Mucosa of gallbladder (tissue), 1 donor: ENCODE results near the gene KIF27. TPM values are rescaled to one million over a fixed set of nuclear protein-coding genes. Genes with fewer than 3 reads are reported as not detected.
"Not testable (repeated sequence)": the region's sequence is repeated elsewhere in the genome, so short reads cannot be mapped to it uniquely, and the experiment has no call there.

Source experiments
- DNase-seq: peaks from one replicate; pipeline ENCODE4 v3.0.0-alpha.2; 2020; ENCODE audit warnings: low spot score
- total RNA-seq: library from RNA; stranded (reverse); gene quantifications from one replicate; pipeline ENCODE4 v1.2.1, GENCODE V29; 2021
- donor health status: DM: no; HTN: no; CAD: no.

Gene KIF27
- total RNA-seq, 1 donor from 2014 or later = 7.9 TPM

GRCh38 chr9:83804454-83804853 lies 116.8 kb downstream of the KIF27 start:
- DNase-seq = not testable (repeated sequence)

DNA sequence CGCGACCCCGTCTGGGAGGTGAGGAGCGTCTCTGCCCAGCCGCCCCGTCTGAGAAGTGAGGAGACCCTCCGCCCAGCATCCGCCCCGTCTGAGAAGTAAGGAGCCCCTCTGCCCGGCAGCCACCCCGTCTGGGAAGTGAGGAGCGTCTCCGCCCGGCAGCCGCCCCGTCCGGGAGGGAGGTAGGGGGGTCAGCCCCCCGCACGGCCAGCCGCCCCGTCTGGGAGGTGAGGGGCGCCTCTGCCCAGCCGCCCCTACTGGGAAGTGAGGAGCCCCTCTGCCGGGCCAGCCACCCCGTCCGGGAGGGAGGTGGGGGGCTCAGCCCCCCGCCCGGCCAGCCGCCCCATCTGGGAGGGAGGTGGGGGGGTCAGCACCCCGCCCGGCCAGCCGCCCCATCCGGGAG lies 117.3 kb downstream of the KIF27 start:
- DNase-seq = not testable (repeated sequence)

- DNase-seq = no peak
Observed at GRCh38 chr9:83800236-83801033, 120.8 kb downstream of the KIF27 start.

GRCh38 chr9:83794051-83794450 lies 127.2 kb downstream of the KIF27 start:
- DNase-seq = no peak

- DNase-seq = no peak
Observed at GRCh38 chr9:83792746-83793145, 128.5 kb downstream of the KIF27 start.

Other genes with a start within 250 kb of the KIF27 start
- 101 TPM for gene UBQLN1, start 213.5 kb downstream of the KIF27 start, total RNA-seq
- 14.0 TPM for gene GKAP1, start 103.7 kb downstream of the KIF27 start, total RNA-seq
- gene HNRNPK, start 58.8 kb upstream of the KIF27 start, total RNA-seq = 381 TPM
- gene RMI1, start 59.4 kb upstream of the KIF27 start, total RNA-seq = 7.5 TPM